ENCODE results near the gene SWSAP1.
"Not testable (repeated sequence)": the region's sequence is repeated elsewhere in the genome, so short reads cannot be mapped to it uniquely, and the experiment has no call there.

SWSAP1 gene

DNA sequence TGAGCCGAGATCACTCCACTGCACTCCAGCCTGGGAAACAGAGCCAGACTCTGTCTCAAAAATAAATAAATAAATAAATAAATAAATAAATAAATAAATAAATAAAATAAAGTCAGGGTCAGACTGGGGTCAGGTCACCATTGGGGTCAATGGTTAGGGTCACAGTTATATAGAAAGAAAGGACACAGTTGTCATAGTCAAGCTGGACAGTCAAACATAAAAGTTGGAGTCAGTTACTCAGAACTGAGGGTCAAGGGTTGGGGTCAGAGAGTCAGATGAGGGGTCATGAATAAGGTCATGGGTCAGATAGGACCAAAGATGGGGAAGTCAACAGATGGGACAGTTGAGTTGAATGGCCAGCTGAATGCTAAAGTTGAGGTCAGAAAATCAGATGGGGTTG is 26.3 kb downstream of the SWSAP1 start:
- DNase-seq (ENCODE audit: low spot score) = peak; percentile 19
- TF ChIP-seq, protein P1, sequence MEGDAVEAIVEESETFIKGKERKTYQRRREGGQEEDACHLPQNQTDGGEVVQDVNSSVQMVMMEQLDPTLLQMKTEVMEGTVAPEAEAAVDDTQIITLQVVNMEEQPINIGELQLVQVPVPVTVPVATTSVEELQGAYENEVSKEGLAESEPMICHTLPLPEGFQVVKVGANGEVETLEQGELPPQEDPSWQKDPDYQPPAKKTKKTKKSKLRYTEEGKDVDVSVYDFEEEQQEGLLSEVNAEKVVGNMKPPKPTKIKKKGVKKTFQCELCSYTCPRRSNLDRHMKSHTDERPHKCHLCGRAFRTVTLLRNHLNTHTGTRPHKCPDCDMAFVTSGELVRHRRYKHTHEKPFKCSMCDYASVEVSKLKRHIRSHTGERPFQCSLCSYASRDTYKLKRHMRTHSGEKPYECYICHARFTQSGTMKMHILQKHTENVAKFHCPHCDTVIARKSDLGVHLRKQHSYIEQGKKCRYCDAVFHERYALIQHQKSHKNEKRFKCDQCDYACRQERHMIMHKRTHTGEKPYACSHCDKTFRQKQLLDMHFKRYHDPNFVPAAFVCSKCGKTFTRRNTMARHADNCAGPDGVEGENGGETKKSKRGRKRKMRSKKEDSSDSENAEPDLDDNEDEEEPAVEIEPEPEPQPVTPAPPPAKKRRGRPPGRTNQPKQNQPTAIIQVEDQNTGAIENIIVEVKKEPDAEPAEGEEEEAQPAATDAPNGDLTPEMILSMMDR (IDR thresholded peaks at IDR 0.05; ENCODE audit: extremely low read depth, insufficient read depth, missing control alignments) = no peak
- in situ Hi-C loops (cut with MboI; ENCODE audit: low pct_unique_long_range_greater_than_20kb, low sequenced_read_pairs, unreplicated experiment) = no loop called here

DNA sequence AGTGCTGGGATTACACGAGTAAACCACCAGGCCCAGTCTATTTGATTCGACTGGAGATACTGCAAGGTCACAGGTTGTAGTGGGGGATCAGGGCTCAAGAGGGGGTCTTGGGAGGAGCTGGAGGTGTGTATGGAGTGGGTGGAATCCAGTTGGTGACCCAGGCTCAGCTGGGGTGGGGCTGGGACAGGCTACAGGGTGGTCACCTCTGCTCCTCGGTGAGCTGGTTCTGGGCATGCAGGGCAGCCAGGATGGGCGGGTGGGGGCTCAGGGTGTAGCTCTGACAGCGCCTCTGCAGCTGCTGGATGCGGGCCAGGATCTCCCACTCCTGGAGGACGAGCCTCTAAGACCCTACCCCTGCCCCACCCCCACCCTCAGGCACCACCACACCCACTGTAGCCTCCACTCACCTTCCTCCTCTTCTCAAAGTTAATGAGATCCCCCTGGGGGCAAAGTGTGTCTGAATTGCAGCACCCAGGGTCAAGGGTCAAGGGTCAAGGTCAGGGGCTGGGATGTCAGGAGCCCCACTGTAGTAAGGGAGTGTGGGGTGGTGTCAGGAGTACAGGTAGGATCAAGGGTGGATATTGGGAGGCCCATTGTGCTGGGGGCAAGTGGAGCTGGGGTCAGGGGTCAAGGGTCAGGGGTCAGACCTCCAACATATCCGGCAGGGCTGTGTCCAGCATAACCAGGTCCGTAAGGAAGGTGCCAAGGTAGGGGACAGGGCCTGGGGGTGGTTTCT is 27.5 kb downstream of the SWSAP1 start:
- TF ChIP-seq, protein P1 (IDR thresholded peaks at IDR 0.05; ENCODE audit: extremely low read depth, insufficient read depth, missing control alignments) = no peak
- in situ Hi-C loops (cut with MboI; ENCODE audit: low pct_unique_long_range_greater_than_20kb, low sequenced_read_pairs, unreplicated experiment) = no loop called here
- no peak for DNase-seq (ENCODE audit: low spot score)

DNA sequence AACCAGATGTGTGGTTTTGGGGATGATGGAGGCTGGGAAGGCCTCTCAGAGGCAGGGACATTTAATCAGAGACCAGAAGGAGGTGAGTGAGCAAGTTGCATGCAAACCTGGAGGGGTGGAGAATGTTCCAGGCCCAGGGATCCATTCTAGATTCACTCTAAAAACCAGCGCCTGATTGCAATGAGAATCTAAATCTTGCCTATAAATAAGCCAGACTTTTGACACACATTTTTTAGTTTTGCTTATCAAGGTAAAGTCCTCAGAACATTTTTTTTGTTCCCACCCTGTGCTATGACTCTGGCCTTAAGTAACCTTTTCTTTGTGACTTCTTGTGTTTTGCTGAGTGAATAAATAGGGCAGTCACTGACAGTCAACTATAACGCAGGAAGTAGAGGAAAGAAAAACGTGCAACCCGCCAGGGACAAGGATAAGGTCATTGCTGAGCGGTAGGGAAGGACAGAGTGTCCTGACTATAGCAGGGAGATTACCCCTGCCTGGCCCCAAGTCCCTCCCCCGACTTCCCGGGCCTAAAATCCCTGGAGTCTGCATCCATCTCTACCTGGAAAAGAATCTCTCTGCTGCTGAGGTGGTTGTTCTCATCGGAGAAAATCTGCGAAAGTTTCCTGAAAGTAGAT is 30.2 kb downstream of the SWSAP1 start:
- in situ Hi-C loops (cut with MboI; ENCODE audit: low pct_unique_long_range_greater_than_20kb, low sequenced_read_pairs, unreplicated experiment) = no loop called here
- TF ChIP-seq, protein P1 (IDR thresholded peaks at IDR 0.05; ENCODE audit: extremely low read depth, insufficient read depth, missing control alignments) = no peak
- DNase-seq (ENCODE audit: low spot score) = no peak

DNA sequence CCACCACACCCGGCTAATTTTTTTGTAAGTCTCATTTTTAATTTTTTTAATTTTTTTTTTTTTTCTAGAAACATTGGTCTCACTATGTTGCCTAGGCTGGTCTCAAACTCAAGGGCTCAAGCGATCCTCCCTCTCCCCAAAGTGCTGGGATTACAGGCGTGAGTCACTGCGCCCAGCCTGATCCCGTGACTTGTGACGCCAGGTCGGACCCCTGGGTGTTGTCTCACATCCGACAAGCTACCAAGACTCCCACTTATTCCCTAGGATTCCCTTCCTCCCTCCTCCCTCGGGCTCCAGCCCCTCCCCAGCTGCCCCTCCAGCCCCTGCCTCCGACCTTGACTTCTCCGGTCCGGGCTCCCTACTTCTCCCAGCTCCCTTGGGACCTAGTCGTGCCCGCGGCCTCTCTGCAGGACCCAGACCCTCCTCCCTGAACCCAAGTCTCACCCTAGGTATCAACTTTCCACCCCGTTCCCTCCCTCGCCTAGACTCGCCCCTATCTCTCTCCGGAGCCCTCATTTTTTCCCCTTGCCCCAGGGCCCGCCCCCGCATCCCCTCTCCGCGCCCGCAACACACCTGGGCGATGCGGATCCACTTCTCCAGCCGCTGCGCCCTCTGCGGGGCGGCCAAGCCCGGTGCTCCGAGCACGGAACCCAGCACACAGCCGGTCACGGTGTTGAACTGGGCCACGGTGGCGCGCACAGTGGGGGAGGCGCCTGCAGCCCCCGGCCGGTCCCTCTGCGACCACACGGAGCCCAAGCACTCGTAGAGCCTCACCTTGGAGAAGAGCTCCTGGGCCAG is 31.6 kb downstream of the SWSAP1 start:
- in situ Hi-C loops (cut with MboI; ENCODE audit: low pct_unique_long_range_greater_than_20kb, low sequenced_read_pairs, unreplicated experiment) = no loop called here
- TF ChIP-seq, protein P1 (IDR thresholded peaks at IDR 0.05; ENCODE audit: extremely low read depth, insufficient read depth, missing control alignments) = no peak
- DNase-seq (ENCODE audit: low spot score) = no peak

DNA sequence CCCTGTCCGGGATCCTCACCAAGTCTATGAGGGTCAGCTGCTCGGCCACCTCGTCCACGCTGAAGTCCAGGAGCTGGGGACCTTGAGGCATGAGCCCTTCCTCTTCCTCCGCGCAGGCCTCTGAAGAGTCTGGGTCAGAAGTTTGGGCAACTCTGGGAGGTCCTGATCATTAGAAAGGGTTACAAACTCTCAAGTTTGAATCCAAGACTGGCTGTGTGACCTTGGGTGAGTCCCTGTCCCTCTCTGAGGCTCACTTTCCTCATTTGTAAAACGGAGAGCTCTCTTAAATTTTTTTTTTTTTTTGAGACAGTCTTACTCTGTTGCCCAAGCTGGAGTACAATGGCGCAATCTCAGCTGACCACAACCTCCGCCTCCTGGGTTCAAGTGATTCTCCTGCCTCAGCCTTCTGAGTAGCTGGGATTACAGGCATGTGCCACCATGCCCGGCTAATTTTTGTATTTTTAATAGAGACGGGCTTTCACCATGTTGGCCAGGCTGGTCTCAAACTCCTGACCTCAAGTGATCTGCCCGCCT is 32.3 kb downstream of the SWSAP1 start:
- in situ Hi-C loops (cut with MboI; ENCODE audit: low pct_unique_long_range_greater_than_20kb, low sequenced_read_pairs, unreplicated experiment); DNase-seq (ENCODE audit: low spot score): not testable (repeated sequence)

DNA sequence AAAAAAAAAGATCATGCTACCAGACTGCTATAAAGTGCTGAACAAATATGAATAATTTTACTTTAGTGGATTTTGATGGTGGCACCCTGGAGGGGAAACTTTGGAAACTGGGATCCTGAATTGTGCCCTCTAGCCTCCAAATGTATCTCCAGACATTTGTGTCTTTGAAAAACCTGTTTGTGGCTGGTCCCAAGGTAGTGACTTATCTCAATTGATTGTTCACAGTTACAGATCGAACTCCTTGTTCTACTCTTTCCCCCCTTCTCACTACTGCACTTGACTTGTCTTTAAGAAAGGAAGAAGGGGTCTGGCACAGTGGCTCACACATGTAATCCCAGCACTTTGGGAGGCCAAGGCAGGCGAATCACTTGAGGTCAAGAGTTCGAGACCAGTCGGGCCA is 34.1 kb downstream of the SWSAP1 start:
- no peak for DNase-seq (ENCODE audit: low spot score)
- TF ChIP-seq, protein P1 (IDR thresholded peaks at IDR 0.05; ENCODE audit: extremely low read depth, insufficient read depth, missing control alignments) = no peak
- in situ Hi-C loops (cut with MboI; ENCODE audit: low pct_unique_long_range_greater_than_20kb, low sequenced_read_pairs, unreplicated experiment) = no loop called here
